AG04449 (cell line): ENCODE data around the gene LPP.
"Not testable (repeated sequence)": the region's sequence is repeated elsewhere in the genome, so short reads cannot be mapped to it uniquely, and the experiment has no call there.

Experiments
- CTCF ChIA-PET: fragments of 350-600 bp; formaldehyde crosslinking; extraction: SDS; loops from one replicate; lab custom pipeline; 2021; ENCODE audit warnings: antibody characterized with exemption; lab: Yijun Ruan, JAX
- POLR2A ChIA-PET: fragments of 400-600, 350-600 bp; formaldehyde crosslinking; extraction: SDS; loops from one replicate; lab custom pipeline; 2020; ENCODE audit warnings: antibody characterized with exemption, inconsistent platforms; lab: Yijun Ruan, JAX
- DNase-seq: peaks from one replicate; pipeline ENCODE4 v3.0.0-alpha.2; 2010; ENCODE audit warnings: low read depth, low spot score
- H3K4me3 ChIP-seq: 2 replicates; pipeline ENCODE4 v1.5.1; 2011; ENCODE audit warnings: low read depth, mild to moderate bottlenecking, control low read depth, low read length
- CTCF ChIP-seq: IDR thresholded peaks from one replicate; pipeline ENCODE4 v1.5.1; 2011; ENCODE audit warnings: mild to moderate bottlenecking, moderate library complexity, low read length, control low read depth, inconsistent platforms; ENCODE audit not compliant: insufficient read depth; ENCODE audit errors: missing control alignments

LPP gene

GRCh38 chr3:188421836-188422540, 268.0 kb downstream of the LPP start:
- no peak for DNase-seq
- no peak overlapping the region for H3K4me3 ChIP-seq
- TF ChIP-seq CTCF: no peak
- CTCF ChIA-PET: interaction anchor here (1.1 to 2.3 kb wide), 4 partner anchors 10 to 682 kb away, joined by 4 to 17 read pairs (median 6); no protein-coding TSS in a partner anchor
- POLR2A ChIA-PET: interaction anchor here (0.9 kb wide), 1 partner anchor 74 kb away, joined by 3 read pairs; no protein-coding TSS in a partner anchor

GRCh38 chr3:188427981-188428380, 274.0 kb downstream of the LPP start:
- CTCF ChIA-PET, H3K4me3 ChIP-seq, DNase-seq: not testable (repeated sequence)
- POLR2A ChIA-PET: interaction anchor here (0.7 kb wide), 1 partner anchor 65 kb away, joined by 4 read pairs; no protein-coding TSS in a partner anchor

GRCh38 chr3:188431040-188431439, 277.1 kb downstream of the LPP start:
- TF ChIP-seq CTCF: no peak
- H3K4me3 ChIP-seq: no peak overlapping the region
- CTCF ChIA-PET: interaction anchor here (0.9 to 2.6 kb wide), 4 partner anchors 10 to 690 kb away, joined by 3 to 13 read pairs (median 4); no protein-coding TSS in a partner anchor
- POLR2A ChIA-PET: no interaction called here
- DNase-seq: no peak

DNA sequence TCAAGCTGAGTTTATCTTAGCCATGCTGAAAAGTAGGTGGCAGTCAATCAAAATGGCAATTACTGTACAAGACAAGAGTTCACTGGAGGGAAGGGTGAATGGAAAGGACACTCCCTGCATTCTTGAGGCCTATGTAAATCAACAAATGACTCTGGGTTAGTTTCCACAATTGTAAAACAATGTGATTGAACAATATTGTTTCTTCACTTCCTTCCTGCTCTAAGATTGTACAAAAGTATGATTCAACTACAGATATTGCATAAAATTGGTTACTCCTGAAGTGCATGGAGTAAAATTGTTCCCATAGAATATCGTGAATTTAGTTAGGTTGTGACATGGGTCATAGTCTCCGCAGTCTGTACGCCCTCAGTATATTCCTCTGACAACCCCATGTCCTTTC, 277.6 kb downstream of the LPP start:
- TF ChIP-seq CTCF: no peak
- no peak overlapping the region for H3K4me3 ChIP-seq
- ChIA-PET CTCF (interaction anchor here (0.9 to 2.6 kb wide), 4 partner anchors 10 to 691 kb away, joined by 3 to 13 read pairs (median 4); no protein-coding TSS in a partner anchor), POLR2A (interaction anchor here (1.0 kb wide), 1 partner anchor 165 kb away, joined by 4 read pairs; no protein-coding TSS in a partner anchor)
- no peak for DNase-seq

GRCh38 chr3:188432802-188433520, 279.0 kb downstream of the LPP start:
- no peak for DNase-seq
- ChIA-PET CTCF (interaction anchor here (1.1 to 2.6 kb wide), 3 partner anchors 12 to 692 kb away, joined by 3 to 13 read pairs (median 3); no protein-coding TSS in a partner anchor), POLR2A (interaction anchor here (0.7 kb wide), 1 partner anchor 257 kb away, joined by 3 read pairs; no protein-coding TSS in a partner anchor)
- no peak for TF ChIP-seq CTCF
- H3K4me3 ChIP-seq: no peak overlapping the region

DNA sequence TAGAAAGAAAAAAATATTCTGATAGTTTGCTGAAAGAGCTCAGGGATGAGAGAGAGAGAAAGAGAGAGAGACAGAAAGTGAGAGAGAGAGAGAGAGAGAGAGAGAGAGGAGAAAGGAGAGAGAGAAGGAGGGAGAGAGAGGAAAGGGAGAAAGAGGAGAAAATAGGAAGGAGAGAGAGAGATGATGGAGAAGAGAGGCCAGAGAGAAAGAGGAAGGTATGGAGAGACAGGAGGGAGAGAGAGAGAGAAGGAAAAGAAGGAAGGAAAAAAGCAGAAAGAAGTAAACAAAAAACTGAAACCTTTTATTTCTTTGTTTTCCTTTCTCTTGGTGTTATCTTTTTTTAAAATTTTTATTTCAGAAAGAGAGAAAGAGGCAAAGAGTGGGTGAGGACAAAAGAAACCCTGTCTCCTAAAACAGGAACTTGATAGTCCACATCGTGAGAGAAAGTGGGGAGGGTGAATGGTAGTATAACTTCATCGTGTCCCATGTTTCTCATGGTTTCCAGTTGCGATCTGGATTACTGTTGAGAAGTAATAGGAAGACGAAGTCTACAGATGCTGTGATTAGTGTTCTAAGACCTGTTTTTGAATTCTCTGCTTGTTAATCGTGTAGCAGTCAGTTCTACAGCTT, 279.7 kb downstream of the LPP start:
- no peak for TF ChIP-seq CTCF
- ChIA-PET POLR2A (no interaction called here), CTCF (interaction anchor here (1.1 to 2.0 kb wide), 2 partner anchors 13 to 693 kb away, joined by 3 to 5 read pairs; no protein-coding TSS in a partner anchor)
- H3K4me3 ChIP-seq: no peak overlapping the region
- no peak for DNase-seq
